Measurements from ENCODE around the gene NT5DC1.
A peak's percentile ranks its signal among the peaks of the same experiment; 100 is the strongest.

NT5DC1 gene

DNA sequence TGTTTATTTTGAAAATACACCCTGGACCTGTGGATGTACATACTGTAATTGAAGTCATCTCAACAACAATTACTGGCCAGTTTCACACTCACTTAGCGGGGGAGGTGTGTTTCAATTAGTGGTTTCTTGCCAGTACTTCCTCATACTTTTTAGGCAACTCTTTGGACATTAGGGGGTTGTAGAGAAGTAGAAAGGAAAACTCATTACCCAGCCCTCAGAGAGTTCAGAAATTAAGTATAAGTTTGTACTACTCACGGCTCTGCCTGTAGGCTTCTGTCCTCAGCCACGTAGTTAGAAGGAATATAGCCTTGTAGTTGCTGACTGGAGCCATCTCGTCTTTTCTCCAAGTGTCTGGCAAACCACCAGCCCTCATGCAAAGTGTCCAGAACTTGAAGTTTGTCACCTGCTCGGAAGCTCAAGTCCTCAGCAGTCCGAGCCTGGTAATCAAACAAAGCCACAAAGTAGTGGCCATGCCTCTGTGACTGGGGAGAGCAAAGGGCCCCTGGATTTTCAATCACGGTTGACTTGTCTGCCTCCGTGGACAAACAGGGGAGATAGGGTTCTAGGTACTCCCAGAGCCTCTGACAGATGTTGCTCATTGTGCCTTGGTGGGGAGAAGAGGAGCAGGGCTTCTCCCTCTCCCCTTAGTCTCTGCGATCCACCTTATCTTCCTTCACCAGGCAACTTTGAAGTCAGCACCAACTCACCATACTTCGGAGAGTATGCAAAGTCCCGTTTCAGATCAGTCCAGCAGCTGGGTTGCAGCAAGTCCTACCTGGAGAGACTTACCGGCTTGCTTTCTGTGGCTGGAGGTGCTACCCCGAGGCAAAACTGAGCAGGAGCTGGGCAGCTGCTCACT, 40.7 kb upstream of the NT5DC1 start:
- H3K4me3 ChIP-seq (ENCODE audit: severe bottlenecking), result peak overlapping the region; percentile 26
- H3K36me3 ChIP-seq (ENCODE audit: low read depth), result no peaks in the 10 kb centered on the region
- H3K9me3 ChIP-seq (ENCODE audit: severe bottlenecking), result no peaks in the 10 kb centered on the region
- ATAC-seq (ENCODE audit: low read depth), result peak; percentile 70
- no peaks in the 10 kb centered on the region for H3K27me3 ChIP-seq (ENCODE audit: insufficient read depth, poor library complexity, severe bottlenecking)
- DNase-seq (ENCODE audit: low spot score), result no peak
- peaks cover 13% of the 10 kb centered on the region for H3K4me1 ChIP-seq (ENCODE audit: insufficient read depth, poor library complexity, severe bottlenecking)
- TF ChIP-seq, protein P1, sequence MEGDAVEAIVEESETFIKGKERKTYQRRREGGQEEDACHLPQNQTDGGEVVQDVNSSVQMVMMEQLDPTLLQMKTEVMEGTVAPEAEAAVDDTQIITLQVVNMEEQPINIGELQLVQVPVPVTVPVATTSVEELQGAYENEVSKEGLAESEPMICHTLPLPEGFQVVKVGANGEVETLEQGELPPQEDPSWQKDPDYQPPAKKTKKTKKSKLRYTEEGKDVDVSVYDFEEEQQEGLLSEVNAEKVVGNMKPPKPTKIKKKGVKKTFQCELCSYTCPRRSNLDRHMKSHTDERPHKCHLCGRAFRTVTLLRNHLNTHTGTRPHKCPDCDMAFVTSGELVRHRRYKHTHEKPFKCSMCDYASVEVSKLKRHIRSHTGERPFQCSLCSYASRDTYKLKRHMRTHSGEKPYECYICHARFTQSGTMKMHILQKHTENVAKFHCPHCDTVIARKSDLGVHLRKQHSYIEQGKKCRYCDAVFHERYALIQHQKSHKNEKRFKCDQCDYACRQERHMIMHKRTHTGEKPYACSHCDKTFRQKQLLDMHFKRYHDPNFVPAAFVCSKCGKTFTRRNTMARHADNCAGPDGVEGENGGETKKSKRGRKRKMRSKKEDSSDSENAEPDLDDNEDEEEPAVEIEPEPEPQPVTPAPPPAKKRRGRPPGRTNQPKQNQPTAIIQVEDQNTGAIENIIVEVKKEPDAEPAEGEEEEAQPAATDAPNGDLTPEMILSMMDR (IDR thresholded peaks at IDR 0.05; ENCODE audit: poor library complexity, severe bottlenecking), result no peak
- peak overlapping the region; percentile 61 for H3K27ac ChIP-seq (ENCODE audit: poor library complexity, severe bottlenecking)

DNA sequence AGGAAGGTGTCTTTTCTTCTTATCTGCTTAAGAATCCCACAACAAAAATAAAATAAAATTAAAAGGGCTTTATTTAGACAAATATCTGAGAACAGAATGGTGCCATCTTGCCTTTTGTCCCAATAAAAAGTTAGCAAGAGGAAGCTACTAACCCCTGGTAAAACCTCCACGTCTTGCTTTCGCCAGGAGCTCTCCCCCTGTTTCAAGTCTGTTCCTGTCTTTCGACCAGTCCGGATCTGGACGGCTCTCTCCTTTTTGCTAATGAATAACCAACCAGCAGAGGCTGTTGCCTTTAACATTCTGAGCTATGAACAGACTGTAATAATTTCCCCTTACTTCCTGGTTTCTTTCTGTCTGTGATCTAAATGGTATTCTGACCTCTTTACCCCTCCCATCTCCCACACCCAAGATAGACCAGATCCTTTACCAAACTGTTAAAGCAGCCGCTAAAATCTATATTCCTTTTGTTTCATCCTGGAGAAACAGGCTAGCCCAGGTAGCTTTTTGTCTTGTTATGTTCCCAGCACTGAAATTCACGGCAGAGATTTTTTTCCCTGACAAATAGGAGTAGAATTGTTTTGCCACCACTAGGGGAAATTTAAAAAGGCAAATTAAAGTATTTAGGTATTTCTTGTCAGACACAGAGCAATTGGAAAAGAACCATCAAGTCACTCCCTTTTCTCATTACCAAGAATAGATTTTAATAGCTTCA, 39.9 kb upstream of the NT5DC1 start, which contains the start of gene FRK:
TSS of gene FRK (minus strand) at position 320 of the 712 bp plus-strand sequence. CDS start 580 bp downstream, outside the sequence.
- Histone ChIP-seq H3K9me3 (ENCODE audit: severe bottlenecking) (no peaks in the 10 kb centered on the region), H3K36me3 (ENCODE audit: low read depth) (no peaks in the 10 kb centered on the region), H3K4me3 (ENCODE audit: severe bottlenecking) (peak within 1 kb of the TSS; percentile 26), H3K27ac (ENCODE audit: poor library complexity, severe bottlenecking) (peak within 1 kb of the TSS; percentile 61), H3K27me3 (ENCODE audit: insufficient read depth, poor library complexity, severe bottlenecking) (no peaks in the 10 kb centered on the region), H3K4me1 (ENCODE audit: insufficient read depth, poor library complexity, severe bottlenecking) (peaks cover 9% of the 10 kb centered on the region)
- DNase-seq (ENCODE audit: low spot score) (no peak), ATAC-seq (ENCODE audit: low read depth) (peak; percentile 86)
- TF ChIP-seq, protein P1 (IDR thresholded peaks at IDR 0.05; ENCODE audit: poor library complexity, severe bottlenecking), result peak; percentile 57

DNA sequence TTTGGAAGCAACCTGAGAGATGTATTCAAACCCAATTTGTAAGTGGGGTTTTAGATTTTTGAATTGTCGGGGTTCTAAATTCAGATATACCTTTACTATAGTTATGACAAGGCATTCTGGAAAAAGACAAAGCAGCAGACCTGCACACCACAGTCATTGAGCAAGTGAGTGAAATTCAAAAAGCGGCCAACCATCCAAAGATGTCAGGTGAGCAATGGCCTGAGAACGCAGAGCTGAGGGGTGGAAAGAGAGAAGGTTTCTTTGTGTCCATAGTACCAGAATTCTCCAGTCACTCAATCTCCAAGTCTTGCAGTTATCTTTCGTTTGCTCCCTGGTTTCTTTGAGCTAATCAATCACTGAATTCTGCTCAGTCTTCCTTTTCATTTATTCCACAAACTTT, 38.2 kb upstream of the NT5DC1 start:
- Histone ChIP-seq H3K9me3 (ENCODE audit: severe bottlenecking) (no peaks in the 10 kb centered on the region), H3K4me3 (ENCODE audit: severe bottlenecking) (no peak overlapping the region), H3K4me1 (ENCODE audit: insufficient read depth, poor library complexity, severe bottlenecking) (peaks cover 4% of the 10 kb centered on the region), H3K36me3 (ENCODE audit: low read depth) (no peaks in the 10 kb centered on the region), H3K27ac (ENCODE audit: poor library complexity, severe bottlenecking) (no peak overlapping the region), H3K27me3 (ENCODE audit: insufficient read depth, poor library complexity, severe bottlenecking) (no peaks in the 10 kb centered on the region)
- no peak for ATAC-seq (ENCODE audit: low read depth)
- TF ChIP-seq, protein P1 (IDR thresholded peaks at IDR 0.05; ENCODE audit: poor library complexity, severe bottlenecking), result no peak
- no peak for DNase-seq (ENCODE audit: low spot score)

DNA sequence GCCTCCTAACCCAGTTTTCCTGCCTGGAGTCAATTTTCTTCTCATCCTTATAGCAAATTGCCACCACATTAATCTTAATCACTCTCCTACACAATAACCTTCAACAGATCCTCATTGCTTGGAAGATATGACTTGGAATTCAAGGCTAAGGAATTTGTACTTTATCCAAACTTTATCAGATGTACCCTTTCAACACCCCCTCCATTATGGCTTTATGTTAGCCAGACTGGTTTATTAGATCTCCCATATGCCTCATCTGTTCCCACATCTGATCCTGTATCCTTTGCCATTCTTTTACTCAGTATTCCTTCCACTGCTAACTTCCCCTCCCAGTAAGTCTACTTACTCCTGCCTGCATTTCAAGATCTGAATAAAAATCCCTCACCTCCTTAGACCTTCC, 36.0 kb upstream of the NT5DC1 start:
- no peak overlapping the region for H3K4me3 ChIP-seq (ENCODE audit: severe bottlenecking)
- DNase-seq (ENCODE audit: low spot score) (no peak), ATAC-seq (ENCODE audit: low read depth) (no peak)
- H3K9me3 ChIP-seq (ENCODE audit: severe bottlenecking), result no peaks in the 10 kb centered on the region
- H3K27me3 ChIP-seq (ENCODE audit: insufficient read depth, poor library complexity, severe bottlenecking), result no peaks in the 10 kb centered on the region
- no peaks in the 10 kb centered on the region for H3K4me1 ChIP-seq (ENCODE audit: insufficient read depth, poor library complexity, severe bottlenecking)
- TF ChIP-seq, protein P1 (IDR thresholded peaks at IDR 0.05; ENCODE audit: poor library complexity, severe bottlenecking), result no peak
- no peak overlapping the region for H3K27ac ChIP-seq (ENCODE audit: poor library complexity, severe bottlenecking)
- no peaks in the 10 kb centered on the region for H3K36me3 ChIP-seq (ENCODE audit: low read depth)

Measured in RWPE2 (cell line).